Lower leg skin (tissue), 4 donors: Measurements from ENCODE around the gene SLC7A4. TPM values are rescaled to one million over a fixed set of nuclear protein-coding genes. Genes with fewer than 3 reads are reported as not detected.
A peak's percentile ranks its signal among the peaks of the same experiment; 100 is the strongest.

ENCODE experiments used
- DNase-seq, 2 donors: peaks; one replicate each; pipeline ENCODE4 v3.0.0-alpha.2; 2019; ENCODE audit warnings: low spot score in 2 of 2
- H3K4me3 ChIP-seq: fragments of 200-600 bp; sonication (generic); 2 replicates; pipeline ENCODE4 v1.5.1; 2017; ENCODE audit warnings: mild to moderate bottlenecking, low read depth; ENCODE audit not compliant: poor library complexity, severe bottlenecking
- POLR2A ChIP-seq, 2 donors: fragments of 450-650 bp; IDR thresholded peaks; one replicate each; pipeline ENCODE4 v1.6.1; 2016 to 2017; ENCODE audit warnings: antibody characterized with exemption in 2 of 2, mild to moderate bottlenecking in 1 of 2, moderate library complexity in 1 of 2
- WGBS, 2 donors: methylation state at CpG; one replicate each; pipeline ENCODE4 v1.1.5; 2018; 5-methylcytosine and 5-hydroxymethylcytosine counted together
- intact Hi-C: fragments of 100-400 bp; cut with DNase I; formaldehyde crosslinking; loops from one replicate; pipeline ENCODE4 v1.15.0; 2023; ENCODE audit warnings: low total_unique reads
- microRNA counts, 2 donors: library from miRNA; unstranded; fragments of <30 nt; microRNA quantifications; one replicate each; lab custom pipeline; 2016
- microRNA-seq, 2 donors: library from miRNA; unstranded; fragments of <30 nt; microRNA quantifications; one replicate each; pipeline ENCODE4, GENCODE V29; 2016; ENCODE audit warnings: borderline replicate concordance in 2 of 2, borderline number of aligned reads in 1 of 2
- total RNA-seq, 4 donors: library from RNA; depleted of rRNA; stranded (reverse); fragments of >200 nt; gene quantifications; one replicate each; pipeline ENCODE4 v1.1.0, GENCODE V29; 2016
- TF ChIP-seq, protein P1 (sequence below), 3 donors: fragments of 450-650 bp; IDR thresholded peaks; one replicate each; pipeline ENCODE4 v1.5.1; 2016; ENCODE audit warnings: antibody characterized with exemption in 3 of 3, mild to moderate bottlenecking in 3 of 3, moderate library complexity in 2 of 3

SLC7A4 gene
- total RNA-seq, 4 donors from 2014 or later = 1.5 to 4.5 (median 2.8) TPM

DNA sequence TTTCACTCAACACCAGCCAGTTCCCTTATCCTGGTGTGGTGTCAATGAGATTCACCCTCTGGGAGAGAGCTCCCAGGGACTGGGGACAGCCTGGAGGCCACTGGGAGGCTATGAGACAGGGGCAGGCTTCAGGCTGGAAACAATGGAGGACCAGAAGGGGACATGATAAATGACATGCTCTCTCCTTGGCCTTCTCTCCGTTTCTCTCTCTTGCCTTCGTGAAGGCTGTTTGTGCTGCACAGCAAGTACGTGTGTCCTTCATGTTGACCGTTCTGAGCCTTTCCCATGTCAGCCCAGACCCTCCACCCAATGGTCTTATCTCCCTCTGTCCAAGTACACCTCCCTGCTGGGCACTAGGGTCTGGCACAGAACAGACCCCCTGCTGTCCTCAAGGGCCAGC is 51.8 kb downstream of the SLC7A4 start:
- intact Hi-C loops = no loop called here
- no peak for DNase-seq
- TF ChIP-seq, protein P1, sequence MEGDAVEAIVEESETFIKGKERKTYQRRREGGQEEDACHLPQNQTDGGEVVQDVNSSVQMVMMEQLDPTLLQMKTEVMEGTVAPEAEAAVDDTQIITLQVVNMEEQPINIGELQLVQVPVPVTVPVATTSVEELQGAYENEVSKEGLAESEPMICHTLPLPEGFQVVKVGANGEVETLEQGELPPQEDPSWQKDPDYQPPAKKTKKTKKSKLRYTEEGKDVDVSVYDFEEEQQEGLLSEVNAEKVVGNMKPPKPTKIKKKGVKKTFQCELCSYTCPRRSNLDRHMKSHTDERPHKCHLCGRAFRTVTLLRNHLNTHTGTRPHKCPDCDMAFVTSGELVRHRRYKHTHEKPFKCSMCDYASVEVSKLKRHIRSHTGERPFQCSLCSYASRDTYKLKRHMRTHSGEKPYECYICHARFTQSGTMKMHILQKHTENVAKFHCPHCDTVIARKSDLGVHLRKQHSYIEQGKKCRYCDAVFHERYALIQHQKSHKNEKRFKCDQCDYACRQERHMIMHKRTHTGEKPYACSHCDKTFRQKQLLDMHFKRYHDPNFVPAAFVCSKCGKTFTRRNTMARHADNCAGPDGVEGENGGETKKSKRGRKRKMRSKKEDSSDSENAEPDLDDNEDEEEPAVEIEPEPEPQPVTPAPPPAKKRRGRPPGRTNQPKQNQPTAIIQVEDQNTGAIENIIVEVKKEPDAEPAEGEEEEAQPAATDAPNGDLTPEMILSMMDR (IDR thresholded peaks at IDR 0.05) = no peak
- no peak for TF ChIP-seq POLR2A (IDR thresholded peaks at IDR 0.05)
- WGBS, 2 donors = 87 to 91% methylated on average over 4 of the region's 4 CpGs
- no peak overlapping the region for H3K4me3 ChIP-seq

DNA sequence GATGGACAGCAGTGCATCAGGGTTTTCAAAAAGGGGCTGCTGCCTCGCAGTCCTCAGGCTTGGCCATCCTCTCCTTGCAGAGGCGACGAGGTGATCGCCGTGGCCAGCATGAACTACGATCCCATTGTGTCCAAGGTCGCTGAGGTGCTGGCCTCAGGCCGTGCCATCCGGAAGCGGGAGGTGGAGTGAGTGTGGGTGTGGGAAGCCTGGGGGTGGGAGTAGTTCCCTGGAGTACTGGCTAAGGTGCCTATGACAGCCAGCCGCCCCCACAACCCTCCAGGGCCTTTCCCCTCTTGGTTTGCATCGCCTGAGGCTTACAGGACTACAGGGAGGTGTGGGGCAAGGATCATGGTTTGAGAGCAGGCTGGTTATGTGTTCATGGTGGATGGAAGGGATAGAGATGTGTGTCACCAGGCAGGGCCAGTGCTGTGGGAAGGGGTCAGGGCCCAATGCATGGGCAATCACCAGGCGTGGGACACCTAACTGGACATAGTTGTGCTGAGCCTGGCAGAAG is 52.4 kb downstream of the SLC7A4 start:
- WGBS, 2 donors = 34 to 56% methylated on average over 5 to 12 of the region's 13 CpGs
- DNase-seq = no peak
- TF ChIP-seq POLR2A (IDR thresholded peaks at IDR 0.05) = no peak
- intact Hi-C loops = no loop called here
- no peak overlapping the region for H3K4me3 ChIP-seq

DNA sequence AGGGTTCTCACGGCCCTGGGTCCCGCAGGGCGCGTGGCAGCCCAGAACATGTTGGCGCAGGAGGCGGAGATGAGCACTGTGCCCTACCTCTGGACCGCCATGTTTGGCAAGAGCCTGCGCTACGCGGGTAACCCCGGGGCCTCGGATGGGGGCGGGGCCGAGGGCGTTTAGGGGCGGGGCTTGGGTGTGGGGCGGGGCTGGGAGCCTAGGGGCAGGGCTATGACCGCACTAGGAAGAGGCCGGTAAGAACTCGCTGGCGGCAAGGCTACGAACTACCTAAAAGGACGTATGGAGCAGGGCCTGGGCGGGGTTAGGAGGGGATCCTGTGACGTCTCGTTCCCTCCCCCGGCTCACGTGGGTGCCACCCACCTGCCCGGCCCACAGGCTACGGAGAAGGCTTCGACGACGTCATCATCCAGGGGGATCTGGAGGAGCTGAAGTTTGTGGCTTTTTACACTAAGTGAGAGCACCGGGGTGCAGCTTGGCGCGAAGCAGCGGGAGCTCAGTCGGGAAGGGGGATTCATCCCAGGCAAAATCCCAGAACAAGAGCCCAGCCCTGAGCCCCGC is 53.0 kb downstream of the SLC7A4 start:
- intact Hi-C loops = no loop called here
- peak; percentile 69 to 92 for DNase-seq
- TF ChIP-seq POLR2A (IDR thresholded peaks at IDR 0.05) = no peak
- TF ChIP-seq, protein P1 (IDR thresholded peaks at IDR 0.05) = no peak
- H3K4me3 ChIP-seq = no peak overlapping the region
- 13 to 15% methylated on average over 24 to 28 of the region's 39 CpGs for WGBS, 2 donors

MicroRNAs encoded within 50 kb of the gene (microRNA counts, 767-probe panel; counts per million panel counts)
- 0 to 358 counts per million in 2 donors for microRNA hsa-miR-649 (lab: Ali Mortazavi, UCI)

Small RNA genes within 50 kb of the gene (microRNA-seq; reads per million reads assigned to microRNA genes)
- gene MIR649 = 0 reads per million in 2 donors

Other genes with a start within 250 kb of the SLC7A4 start
- gene PI4KA, start 173.8 kb downstream of the SLC7A4 start, total RNA-seq = 10 to 100 TPM; 42.5 to 81.3 (median 66.1) TPM
- gene SNAP29, start 173.6 kb downstream of the SLC7A4 start, total RNA-seq = 10 to 100 TPM; 25.0 to 34.4 (median 32.9) TPM
- 10 to 100 TPM; 54.3 to 94.1 (median 64.9) TPM for gene CRKL, start 115.2 kb downstream of the SLC7A4 start, total RNA-seq
- gene AIFM3, start 65.3 kb downstream of the SLC7A4 start, total RNA-seq = 1 to 10 TPM in 2 of 4 donors, under 1 TPM in 1, not detected in 1; 0.15 to 3.7 (median 2.0) TPM
- gene LZTR1, start 50.3 kb downstream of the SLC7A4 start, total RNA-seq = 10 to 100 TPM; 25.4 to 34.9 (median 28.4) TPM
- 10 to 100 TPM; 23.3 to 48.2 (median 45.1) TPM for gene THAP7, start 30.4 kb downstream of the SLC7A4 start, total RNA-seq
- gene P2RX6, start 17.4 kb downstream of the SLC7A4 start, total RNA-seq = 1 to 10 TPM in 2 of 4 donors, under 1 TPM in 2; 0.12 to 2.6 (median 0.87) TPM
- not detected for gene LRRC74B, start 13.4 kb upstream of the SLC7A4 start, total RNA-seq